Transverse colon (tissue), 4 donors: Measurements from ENCODE around the gene TRAF5. TPM values are rescaled to one million over a fixed set of nuclear protein-coding genes. Genes with fewer than 3 reads are reported as not detected.

Experiments
- DNase-seq: peaks from one replicate; pipeline ENCODE4 v3.0.0-alpha.2; 2019
- H3K27ac ChIP-seq, 4 donors: fragments of 200-600 bp; sonication (generic); 2 replicates each; pipeline ENCODE4 v1.5.1; 2016 to 2018; ENCODE audit warnings: inconsistent platforms in 4 of 4
- H3K27me3 ChIP-seq: fragments of 200-600 bp; sonication (generic); 2 replicates; pipeline ENCODE4 v1.5.1; 2017; ENCODE audit warnings: inconsistent platforms
- H3K36me3 ChIP-seq, 4 donors: fragments of 200-600 bp; sonication (generic); 2 replicates each; pipeline ENCODE4 v1.5.1; 2017 to 2019; ENCODE audit warnings: inconsistent platforms in 4 of 4
- H3K4me1 ChIP-seq, 4 donors: fragments of 200-600 bp; sonication (generic); 2 replicates each; pipeline ENCODE4 v1.5.1; 2017 to 2020; ENCODE audit warnings: inconsistent platforms in 4 of 4
- H3K4me3 ChIP-seq, 4 donors: fragments of 200-600 bp; sonication (generic); 1 replicate in 1 of 4; 2 replicates in 3 of 4; pipeline versions ENCODE4 v1.5.1 to v1.6.1; 2017 to 2019; ENCODE audit warnings: inconsistent platforms in 4 of 4
- H3K9me3 ChIP-seq, 2 donors: fragments of 200-600 bp; sonication (generic); 2 replicates each; pipeline ENCODE4 v1.5.1; 2017 to 2019; ENCODE audit warnings: inconsistent platforms in 2 of 2
- EP300 ChIP-seq: sonication (generic); formaldehyde crosslinking; IDR thresholded peaks from one replicate; pipeline ENCODE4 v1.6.1; 2017; ENCODE audit warnings: antibody characterized with exemption, low read depth
- POLR2A ChIP-seq: fragments of 450-650 bp; IDR thresholded peaks from one replicate; pipeline ENCODE4 v1.6.1; 2016; ENCODE audit warnings: antibody characterized with exemption, mild to moderate bottlenecking, moderate library complexity
- POLR2AphosphoS5 ChIP-seq, 3 donors: sonication (generic); formaldehyde crosslinking; IDR thresholded peaks; one replicate each; pipeline ENCODE4 v1.6.1; 2016; ENCODE audit warnings: antibody characterized with exemption in 3 of 3
- WGBS, 2 donors: methylation state at CpG; one replicate each; pipeline ENCODE4 v1.1.5; 2018; ENCODE audit warnings: low coverage in 1 of 2; 5-methylcytosine and 5-hydroxymethylcytosine counted together
- in situ Hi-C, 4 donors: fragments of 200-750 bp; cut with MboI; loops; one replicate each; pipeline versions ENCODE4 v1.15.0 to v1.15.1; 2017; ENCODE audit warnings: low sequenced_read_pairs in 3 of 4, low pct_ligation_motif_present in 1 of 4, low pct_unique_long_range_greater_than_20kb in 1 of 4
- intact Hi-C: fragments of 100-400 bp; cut with DNase I; formaldehyde crosslinking; loops from one replicate; pipeline ENCODE4 v1.15.1; 2023; ENCODE audit warnings: low total_unique reads
- total RNA-seq, 4 donors: library from RNA; depleted of rRNA; stranded (reverse); fragments of >200 nt; gene quantifications; one replicate each; pipeline ENCODE4 v1.1.0, GENCODE V29; 2016
- TF ChIP-seq, protein P1 (sequence below), 5 experiments: fragments of 200-600 bp in 3 of 5; fragments of 450-650 bp in 2 of 5; sonication (generic) in 3 of 5; IDR thresholded peaks; 1 replicate in 2 of 5; 2 replicates in 3 of 5; pipeline ENCODE4 v1.5.1; 2016 to 2017; ENCODE audit warnings: antibody characterized with exemption in 5 of 5, inconsistent platforms in 3 of 5, mild to moderate bottlenecking in 2 of 5, moderate library complexity in 1 of 5

Gene TRAF5
- total RNA-seq, 4 donors from 2014 or later, result 10.5 to 30.5 (median 17.0) TPM

DNA sequence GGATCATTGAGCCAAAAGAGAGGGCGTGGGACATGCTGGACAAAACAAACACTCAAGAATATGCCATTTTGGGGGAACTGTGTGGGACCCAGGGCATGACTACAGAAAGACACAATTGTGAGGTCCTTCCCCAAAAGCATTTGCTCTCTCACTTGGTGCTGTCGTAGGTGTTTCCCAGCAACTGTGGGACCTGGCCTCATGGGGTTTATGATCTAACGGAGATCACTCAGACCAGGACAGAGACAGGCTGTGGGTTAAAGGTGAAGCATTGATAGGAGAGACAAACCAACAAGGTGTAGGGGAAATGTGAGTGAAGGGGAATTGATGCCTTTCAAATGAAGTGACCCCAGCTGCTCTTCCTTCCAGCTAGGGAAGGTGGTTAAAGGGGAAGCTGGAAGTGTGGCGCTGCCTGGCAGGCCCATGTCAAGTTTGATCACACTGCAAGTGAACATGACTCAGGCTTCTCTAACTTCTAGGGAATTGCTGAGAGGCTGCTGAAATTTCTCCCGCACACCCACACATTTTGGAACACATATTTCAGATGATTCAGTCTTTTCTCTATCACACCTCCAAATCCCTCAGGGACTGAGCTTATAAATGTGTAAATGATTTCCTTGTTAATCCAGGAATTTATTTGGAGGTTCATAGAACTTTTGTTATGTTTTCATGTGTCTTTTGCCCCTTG is 30.2 kb downstream of the TRAF5 start:
- 67 to 73% methylated on average over 3 to 5 of the region's 5 CpGs for WGBS, 2 donors
- intact Hi-C loops, result no loop called here
- Histone ChIP-seq H3K4me1 (peaks cover 0 to 4% (median 0%) of the 10 kb centered on the region in 4 donors), H3K4me3 (no peak overlapping the region), H3K9me3 (no peaks in the 10 kb centered on the region), H3K27me3 (no peaks in the 10 kb centered on the region), H3K36me3 (peaks cover 0 to 15% (median 5%) of the 10 kb centered on the region in 4 donors), H3K27ac (no peak overlapping the region)
- no peak for DNase-seq
- no peak for TF ChIP-seq POLR2A
- no peak for TF ChIP-seq EP300
- no peak for TF ChIP-seq POLR2AphosphoS5 (IDR thresholded peaks at IDR 0.05)
- TF ChIP-seq, protein P1, sequence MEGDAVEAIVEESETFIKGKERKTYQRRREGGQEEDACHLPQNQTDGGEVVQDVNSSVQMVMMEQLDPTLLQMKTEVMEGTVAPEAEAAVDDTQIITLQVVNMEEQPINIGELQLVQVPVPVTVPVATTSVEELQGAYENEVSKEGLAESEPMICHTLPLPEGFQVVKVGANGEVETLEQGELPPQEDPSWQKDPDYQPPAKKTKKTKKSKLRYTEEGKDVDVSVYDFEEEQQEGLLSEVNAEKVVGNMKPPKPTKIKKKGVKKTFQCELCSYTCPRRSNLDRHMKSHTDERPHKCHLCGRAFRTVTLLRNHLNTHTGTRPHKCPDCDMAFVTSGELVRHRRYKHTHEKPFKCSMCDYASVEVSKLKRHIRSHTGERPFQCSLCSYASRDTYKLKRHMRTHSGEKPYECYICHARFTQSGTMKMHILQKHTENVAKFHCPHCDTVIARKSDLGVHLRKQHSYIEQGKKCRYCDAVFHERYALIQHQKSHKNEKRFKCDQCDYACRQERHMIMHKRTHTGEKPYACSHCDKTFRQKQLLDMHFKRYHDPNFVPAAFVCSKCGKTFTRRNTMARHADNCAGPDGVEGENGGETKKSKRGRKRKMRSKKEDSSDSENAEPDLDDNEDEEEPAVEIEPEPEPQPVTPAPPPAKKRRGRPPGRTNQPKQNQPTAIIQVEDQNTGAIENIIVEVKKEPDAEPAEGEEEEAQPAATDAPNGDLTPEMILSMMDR (IDR thresholded peaks at IDR 0.05), result no peak
- in situ Hi-C loops, result no loop called here

DNA sequence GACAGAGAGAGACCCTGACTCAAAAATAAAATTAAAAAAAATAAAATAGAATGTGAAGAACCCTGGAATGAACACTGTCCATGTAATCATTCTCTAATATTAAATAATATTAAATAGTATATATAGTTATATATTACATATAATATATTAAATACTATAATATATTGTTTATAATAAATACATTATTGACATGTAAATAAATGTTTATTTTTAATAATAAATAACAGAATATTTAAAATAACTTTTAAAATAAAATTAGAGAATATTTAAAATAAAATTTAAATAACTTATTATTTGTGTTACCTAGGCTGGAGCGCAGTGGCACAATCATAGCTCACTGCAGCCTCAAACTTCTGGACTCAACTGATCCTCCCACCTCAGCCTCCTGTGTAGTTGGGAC is 32.1 kb downstream of the TRAF5 start:
- no peak overlapping the region for H3K4me3 ChIP-seq
- no peaks in the 10 kb centered on the region for H3K4me1 ChIP-seq
- DNase-seq, result no peak
- no peaks in the 10 kb centered on the region for H3K27me3 ChIP-seq
- H3K36me3 ChIP-seq, result peaks cover 0 to 24% (median 5%) of the 10 kb centered on the region in 4 donors
- intact Hi-C loops (no loop called here), in situ Hi-C loops (no loop called here)
- H3K9me3 ChIP-seq, result no peaks in the 10 kb centered on the region
- no peak overlapping the region for H3K27ac ChIP-seq
- WGBS, 2 donors, result 97 to 100% methylated on average over 1 of the region's 1 CpG
- TF ChIP-seq POLR2A, result no peak
- TF ChIP-seq EP300, result no peak
- TF ChIP-seq, protein P1 (IDR thresholded peaks at IDR 0.05), result no peak

DNA sequence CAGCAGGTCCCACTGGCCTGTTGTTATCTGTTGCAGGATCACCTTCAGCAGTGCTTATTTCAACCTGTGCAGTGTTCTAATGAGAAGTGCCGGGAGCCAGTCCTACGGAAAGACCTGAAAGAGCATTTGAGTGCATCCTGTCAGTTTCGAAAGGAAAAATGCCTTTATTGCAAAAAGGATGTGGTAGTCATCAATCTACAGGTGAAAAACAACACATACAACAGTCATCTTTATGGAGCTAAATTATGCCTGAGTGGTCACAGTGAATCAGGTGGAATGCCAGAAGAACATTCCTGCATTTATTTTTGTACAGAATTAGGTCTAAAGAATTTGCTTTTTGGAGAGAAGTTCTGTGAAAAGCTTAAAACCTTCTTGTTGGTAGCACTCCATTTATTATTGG is 33.2 kb downstream of the TRAF5 start:
- no peak for TF ChIP-seq POLR2AphosphoS5 (IDR thresholded peaks at IDR 0.05)
- TF ChIP-seq POLR2A, result no peak
- Histone ChIP-seq H3K27me3 (no peaks in the 10 kb centered on the region), H3K4me3 (no peak overlapping the region), H3K27ac (no peak overlapping the region), H3K36me3 (peaks cover 0 to 24% (median 5%) of the 10 kb centered on the region in 4 donors), H3K4me1 (no peaks in the 10 kb centered on the region), H3K9me3 (no peaks in the 10 kb centered on the region)
- WGBS, 2 donors, result 85% methylated on average over 3 of the region's 3 CpGs; no CpG with 5 or more reads in 1 of the 2 donors
- in situ Hi-C loops (no loop called here), intact Hi-C loops (no loop called here)
- DNase-seq, result no peak

DNA sequence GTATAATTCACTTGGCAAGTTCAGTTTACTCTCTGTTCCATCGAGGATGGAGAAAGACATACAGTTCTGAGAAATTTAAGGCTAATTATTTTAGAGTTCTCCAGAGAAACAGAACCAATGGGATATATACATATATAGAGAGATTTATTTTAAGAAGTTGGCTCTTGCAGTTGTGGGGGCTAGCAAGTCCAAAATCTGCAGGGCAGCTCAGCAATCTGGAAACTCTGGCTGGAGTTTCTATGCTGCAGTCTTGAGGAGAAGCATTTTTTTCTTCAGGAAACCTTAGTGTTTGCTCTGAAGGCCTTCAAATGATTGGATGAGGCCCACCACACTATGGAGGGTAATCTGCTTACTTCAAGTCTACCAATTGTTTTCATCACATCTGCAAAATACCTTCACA is 34.6 kb downstream of the TRAF5 start:
- no peak for DNase-seq
- H3K4me1 ChIP-seq, result no peaks in the 10 kb centered on the region
- TF ChIP-seq EP300, result no peak
- no peak for TF ChIP-seq POLR2AphosphoS5 (IDR thresholded peaks at IDR 0.05)
- TF ChIP-seq POLR2A, result no peak
- TF ChIP-seq, protein P1 (IDR thresholded peaks at IDR 0.05), result no peak
- H3K27me3 ChIP-seq, result no peaks in the 10 kb centered on the region
- no peaks in the 10 kb centered on the region for H3K9me3 ChIP-seq
- no peak overlapping the region for H3K4me3 ChIP-seq
- in situ Hi-C loops, result no loop called here
- intact Hi-C loops, result no loop called here
- H3K27ac ChIP-seq, result no peak overlapping the region
- H3K36me3 ChIP-seq, result peaks cover 0 to 30% (median 6%) of the 10 kb centered on the region in 4 donors
- WGBS, 2 donors, result 79 to 86% methylated on average over 1 of the region's 1 CpG

DNA sequence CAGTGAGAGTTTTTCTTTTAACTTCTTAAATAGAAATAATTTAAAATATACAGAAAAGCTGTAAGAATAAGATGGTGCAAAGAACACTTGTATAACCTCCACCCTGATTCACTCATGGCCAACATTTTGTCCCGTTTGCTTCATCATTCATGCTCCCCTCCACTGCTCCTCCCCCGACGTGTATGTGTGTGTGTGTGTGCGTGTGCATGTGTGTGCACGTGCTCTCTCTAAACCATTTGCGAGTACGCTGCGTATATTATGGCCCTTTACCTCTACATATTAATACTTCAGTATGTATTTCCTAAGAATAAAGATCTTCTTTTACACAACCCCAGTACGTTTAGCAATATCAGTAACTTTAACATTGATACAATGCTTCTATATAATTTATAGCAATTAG is 43.0 kb downstream of the TRAF5 start:
- intact Hi-C loops, result no loop called here
- in situ Hi-C loops, result no loop called here

More for the DNA sequence above, 43.0 kb downstream of the TRAF5 start:
- H3K27me3 ChIP-seq, result no peaks in the 10 kb centered on the region
- 88 to 92% methylated on average over 9 of the region's 9 CpGs for WGBS, 2 donors
- no peak for TF ChIP-seq POLR2A
- TF ChIP-seq, protein P1 (IDR thresholded peaks at IDR 0.05), result no peak
- TF ChIP-seq EP300, result no peak
- no peak for TF ChIP-seq POLR2AphosphoS5 (IDR thresholded peaks at IDR 0.05)
- H3K4me3 ChIP-seq, result no peak overlapping the region
- no peaks in the 10 kb centered on the region for H3K4me1 ChIP-seq
- H3K27ac ChIP-seq, result no peak overlapping the region
- no peak for DNase-seq
- peaks cover 0 to 18% (median 2%) of the 10 kb centered on the region in 4 donors for H3K36me3 ChIP-seq
- no peaks in the 10 kb centered on the region for H3K9me3 ChIP-seq
